Endodermal cell (in vitro differentiated cells): ENCODE measurements around the gene ELL. TPM values are rescaled to one million over a fixed set of nuclear protein-coding genes. Genes with fewer than 3 reads are reported as not detected.

ENCODE experiments used
- DNase-seq: peaks from one replicate; pipeline ENCODE4 v3.0.0-alpha.2; 2017
- H3K27ac ChIP-seq: 2 replicates; pipeline ENCODE4 v1.5.1; 2013; ENCODE audit warnings: mild to moderate bottlenecking, low read depth, low read length, moderate library complexity
- H3K27me3 ChIP-seq: 2 replicates; pipeline ENCODE4 v1.6.1; 2013; ENCODE audit warnings: mild to moderate bottlenecking, low read length, moderate library complexity; ENCODE audit not compliant: insufficient read depth, control insufficient read depth, poor library complexity, severe bottlenecking
- H3K36me3 ChIP-seq: 2 replicates; pipeline ENCODE4 v1.7.0; 2013; ENCODE audit warnings: mild to moderate bottlenecking, low read length, moderate library complexity; ENCODE audit not compliant: control insufficient read depth, insufficient read depth
- H3K4me1 ChIP-seq: one replicate; pipeline ENCODE4 v1.7.0; 2013; ENCODE audit warnings: low read length; ENCODE audit not compliant: control insufficient read depth, insufficient read depth
- H3K4me3 ChIP-seq: 2 replicates; pipeline ENCODE4 v1.5.1; 2013; ENCODE audit warnings: mild to moderate bottlenecking, low read length, moderate library complexity
- H3K9ac ChIP-seq: 2 replicates; pipeline ENCODE4 v1.6.1; 2013; ENCODE audit warnings: mild to moderate bottlenecking, low read length, moderate library complexity; ENCODE audit not compliant: poor library complexity, severe bottlenecking; ENCODE audit errors: extremely low read depth
- H3K9me3 ChIP-seq: 2 replicates; pipeline ENCODE4 v1.6.1; 2013; ENCODE audit warnings: mild to moderate bottlenecking, low read length, moderate library complexity; ENCODE audit not compliant: control insufficient read depth
- H3K27ac Mint-ChIP-seq: 2 replicates; pipeline ENCODE4 v1.8.0; 2020; ENCODE audit warnings: mixed read lengths
- H3K27me3 Mint-ChIP-seq: 2 replicates; pipeline ENCODE4 v1.8.0; 2021; ENCODE audit warnings: mild to moderate bottlenecking, mixed read lengths; ENCODE audit not compliant: insufficient read depth
- H3K36me3 Mint-ChIP-seq: 2 replicates; pipeline ENCODE4 v1.8.0; 2020; ENCODE audit warnings: low read depth, mixed read lengths
- H3K4me1 Mint-ChIP-seq: 2 replicates; pipeline ENCODE4 v1.8.0; 2020; ENCODE audit warnings: mixed read lengths
- H3K4me3 Mint-ChIP-seq: 2 replicates; pipeline ENCODE4 v1.8.0; 2020; ENCODE audit warnings: mild to moderate bottlenecking, moderate library complexity, mixed read lengths
- H3K9me3 Mint-ChIP-seq: 2 replicates; pipeline ENCODE4 v1.8.0; 2020; ENCODE audit warnings: mild to moderate bottlenecking, mixed read lengths
- CTCF ChIP-seq: fragments of 200-600 bp; sonication (generic); conservative IDR thresholded peaks from 2 replicates; pipeline ENCODE4 v1.5.0; 2021; ENCODE audit warnings: antibody characterized with exemption, mild to moderate bottlenecking
- WGBS, 2 experiments: methylation state at CpG; one replicate each; pipeline versions ENCODE4 v1.1.5 to v1.1.7; 2013; ENCODE audit warnings: missing lambda C conversion rate in 2 of 2, mixed read lengths in 1 of 2; ENCODE audit not compliant: insufficient coverage in 1 of 2, insufficient read length in 1 of 2; 5-methylcytosine and 5-hydroxymethylcytosine counted together
- total RNA-seq, 2 donors: library from RNA; stranded (reverse); fragmentation: NEBNext Ultra II Directional in 1 of 2; extraction: Animal tissue kit (Norgen Biotek cat#: 25700) in 1 of 2; gene quantifications; 2 replicates in 1 of 2; 3 replicates in 1 of 2; pipeline ENCODE4 v1.2.1, GENCODE V29; 2021

ELL gene
- total RNA-seq, 2 donors from 2014 or later, result 10.9 to 15.4 TPM

DNA sequence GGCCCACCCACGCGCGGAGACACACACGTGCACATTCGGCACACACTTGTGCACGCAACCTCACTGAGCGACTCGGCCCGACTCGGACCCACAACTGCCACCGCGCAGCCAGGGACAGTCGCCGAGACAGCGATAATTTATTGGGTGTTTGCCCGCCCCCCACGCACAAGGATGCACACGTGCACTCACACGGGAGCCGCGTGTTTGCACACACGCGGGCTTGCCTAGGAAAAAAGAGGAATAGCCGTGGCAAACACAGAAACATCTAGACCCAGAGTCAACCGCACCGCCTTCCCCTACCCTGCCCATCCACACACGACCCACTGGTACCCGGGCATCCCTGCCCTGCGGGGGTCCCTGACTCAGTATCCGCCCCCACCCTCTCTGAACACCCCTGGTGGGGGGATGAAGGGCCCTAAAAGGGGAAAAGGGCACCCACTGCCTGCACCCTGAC, 103.8 kb downstream of the ELL start:
- Histone ChIP-seq H3K27me3 (peaks cover 10% of the 10 kb centered on the region), H3K36me3 (no peaks in the 10 kb centered on the region), H3K9ac (no peak overlapping the region), H3K27ac (peak overlapping the region; percentile 49), H3K4me1 (no peaks in the 10 kb centered on the region), H3K4me3 (peak overlapping the region; percentile 35), H3K9me3 (no peaks in the 10 kb centered on the region)
- WGBS, 2 experiments, result 20 to 25% methylated on average over 23 to 30 of the region's 30 CpGs
- no peak for TF ChIP-seq CTCF
- peak; percentile 67 for DNase-seq
- H3K27ac Mint-ChIP-seq, result no peak overlapping the region
- H3K4me3 Mint-ChIP-seq, result peak overlapping the region; percentile 61
- H3K27me3 Mint-ChIP-seq, result peaks cover 65% of the 10 kb centered on the region
- H3K9me3 Mint-ChIP-seq, result no peaks in the 10 kb centered on the region
- no peaks in the 10 kb centered on the region for H3K36me3 Mint-ChIP-seq
- peaks cover 6% of the 10 kb centered on the region for H3K4me1 Mint-ChIP-seq

DNA sequence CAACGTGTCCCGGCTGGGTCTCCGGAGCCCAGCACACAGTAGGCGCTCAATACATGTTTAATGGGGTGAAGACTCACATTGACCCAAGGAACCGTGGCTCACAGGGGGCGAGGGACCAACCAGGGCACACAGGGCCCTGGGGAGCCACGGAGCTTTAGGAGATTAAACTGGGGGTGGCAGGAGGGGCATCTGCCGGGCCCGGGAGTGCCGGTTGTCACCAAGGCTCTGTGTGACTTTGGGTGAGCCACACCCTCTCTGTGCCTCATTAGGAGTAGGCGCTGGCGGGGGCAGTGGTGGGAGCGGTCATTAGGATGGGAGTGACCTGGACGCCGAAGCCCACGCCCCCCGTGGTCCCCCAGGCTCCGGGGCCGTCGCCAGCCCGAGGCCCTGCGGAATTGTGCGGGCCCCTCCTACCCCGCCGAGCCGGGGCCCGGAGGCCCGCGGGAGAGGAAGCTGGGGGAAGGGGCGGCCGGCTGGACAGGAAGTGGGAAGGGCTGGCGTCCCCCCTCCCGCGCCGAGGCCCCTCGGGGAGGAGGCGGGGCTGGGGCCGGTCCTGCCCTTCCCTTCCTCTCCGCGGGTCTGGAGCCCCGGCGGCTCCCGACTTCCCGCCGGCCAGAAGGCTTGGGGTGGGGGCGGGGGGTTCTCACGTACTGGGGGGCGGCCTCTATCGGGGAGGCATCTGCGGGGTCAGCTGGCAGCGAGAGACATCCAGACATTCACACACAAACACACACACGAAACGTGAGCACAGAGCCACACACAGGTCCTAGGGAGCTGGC, 104.4 kb downstream of the ELL start:
- Mint-ChIP-seq H3K27me3 (peaks cover 65% of the 10 kb centered on the region), H3K4me1 (peaks cover 6% of the 10 kb centered on the region), H3K4me3 (peak overlapping the region; percentile 61), H3K27ac (peak overlapping the region; percentile 89), H3K36me3 (no peaks in the 10 kb centered on the region), H3K9me3 (no peaks in the 10 kb centered on the region)
- Histone ChIP-seq H3K9me3 (no peaks in the 10 kb centered on the region), H3K4me1 (no peaks in the 10 kb centered on the region), H3K9ac (peak overlapping the region; percentile 73), H3K27me3 (peaks cover 10% of the 10 kb centered on the region), H3K27ac (peak overlapping the region; percentile 98), H3K36me3 (no peaks in the 10 kb centered on the region), H3K4me3 (peak overlapping the region; percentile 82)
- 0 to 2% methylated on average over 3 to 46 of the region's 53 CpGs for WGBS, 2 experiments
- peak; percentile 89 for DNase-seq
- no peak for TF ChIP-seq CTCF

GRCh38 chr19:18416778-18417249, 105.1 kb downstream of the ELL start:
- Mint-ChIP-seq H3K4me1 (peaks cover 6% of the 10 kb centered on the region), H3K36me3 (no peaks in the 10 kb centered on the region), H3K4me3 (peak overlapping the region; percentile 61), H3K9me3 (no peaks in the 10 kb centered on the region), H3K27me3 (peaks cover 65% of the 10 kb centered on the region), H3K27ac (peak overlapping the region; percentile 93)
- no peaks in the 10 kb centered on the region for H3K9me3 ChIP-seq
- H3K4me1 ChIP-seq, result no peaks in the 10 kb centered on the region
- peak; percentile 94 for DNase-seq
- H3K27me3 ChIP-seq, result peaks cover 10% of the 10 kb centered on the region
- peak overlapping the region; percentile 98 for H3K27ac ChIP-seq
- H3K36me3 ChIP-seq, result no peaks in the 10 kb centered on the region
- WGBS, 2 experiments, result 0 to 1% methylated on average over 7 to 44 of the region's 44 CpGs
- peak overlapping the region; percentile 82 for H3K4me3 ChIP-seq
- TF ChIP-seq CTCF, result no peak
- peak overlapping the region; percentile 90 for H3K9ac ChIP-seq
